M059J (cell line): ENCODE results near the gene FASTK. TPM values are rescaled to one million over a fixed set of nuclear protein-coding genes. Genes with fewer than 3 reads are reported as not detected.

Experiments used
- DNase-seq: peaks from one replicate; pipeline ENCODE4 v3.0.0-alpha.2; 2012; ENCODE audit warnings: low read depth
- total RNA-seq: library from RNA; depleted of rRNA; stranded (reverse); fragments of >200 nt; shearing (Covaris generic); gene quantifications from 2 replicates; pipeline ENCODE4 v1.2.3, GENCODE V29; 2014

FASTK gene
- total RNA-seq, 1 experiment from 2014 or later: 97.9 TPM

GRCh38 chr7:151081170-151082101 is 827 bp upstream of the FASTK start:
- peak; percentile 48 for DNase-seq

GRCh38 chr7:151080067-151080521 is 515 bp downstream of the FASTK start:
- DNase-seq: peak; percentile 28

- DNase-seq: no peak
These were observed 1.3 kb downstream of the FASTK start for GRCh38 chr7:151079199-151079910.

- no peak for DNase-seq
These were observed 2.2 kb downstream of the FASTK start for GRCh38 chr7:151078233-151079040.

- DNase-seq: no peak
These were observed 2.8 kb downstream of the FASTK start for GRCh38 chr7:151077705-151078232.

- DNase-seq: no peak
These were observed 3.5 kb downstream of the FASTK start for GRCh38 chr7:151076863-151077704.

GRCh38 chr7:151075978-151076426 is 4.6 kb downstream of the FASTK start:
- no peak for DNase-seq

GRCh38 chr7:151075662-151075971 is 5.0 kb downstream of the FASTK start:
- DNase-seq: no peak

GRCh38 chr7:151074817-151075661 is 5.6 kb downstream of the FASTK start:
- no peak for DNase-seq

- DNase-seq: no peak
These were observed 6.6 kb downstream of the FASTK start for GRCh38 chr7:151073990-151074389.

GRCh38 chr7:151071032-151071866 is 9.4 kb downstream of the FASTK start:
- DNase-seq: no peak

- no peak for DNase-seq
These were observed 10.0 kb downstream of the FASTK start for GRCh38 chr7:151070574-151070960.

- no peak for DNase-seq
These were observed 10.6 kb downstream of the FASTK start for GRCh38 chr7:151069841-151070573.

GRCh38 chr7:151068069-151068773 is 12.4 kb downstream of the FASTK start:
- DNase-seq: no peak

GRCh38 chr7:151066273-151066974 is 14.2 kb downstream of the FASTK start:
- DNase-seq: no peak

GRCh38 chr7:151065516-151065915 is 15.1 kb downstream of the FASTK start:
- no peak for DNase-seq

- DNase-seq: no peak
These were observed 15.6 kb downstream of the FASTK start for GRCh38 chr7:151064993-151065392.
